Panc1 (cell line): Measurements from ENCODE around the gene SETD2. TPM values are rescaled to one million over a fixed set of nuclear protein-coding genes. Genes with fewer than 3 reads are reported as not detected.

Source experiments
- ATAC-seq: fragments of 200-7000 bp; cut with Tn5 transposase; 2 replicates; pipeline ENCODE4 v1.9.1; 2020; ENCODE audit warnings: mild to moderate bottlenecking, moderate library complexity
- BruUV-seq: library from RNA; stranded (reverse); fragments of 400-500 nt; replicated peaks from 2 replicates; lab custom pipeline; 2021; lab: Mats Ljungman, UMichigan
- CTCF ChIA-PET: fragments of 300-600 bp; sonication (Branson Sonifier 250); formaldehyde crosslinking; loops from one replicate; lab custom pipeline; 2022; ENCODE audit warnings: antibody characterized with exemption; lab: Charles Lee
- POLR2A ChIA-PET: fragments of 300-600 bp; sonication (Branson Sonifier 250); formaldehyde crosslinking; loops from one replicate; lab custom pipeline; 2022; ENCODE audit warnings: antibody characterized with exemption; lab: Charles Lee
- DNase-seq: peaks from one replicate; pipeline ENCODE4 v3.0.0-alpha.2; 2010; ENCODE audit warnings: low read depth, low spot score
- H3K27ac ChIP-seq: 2 replicates; pipeline ENCODE4 v1.5.1; 2011; ENCODE audit warnings: mild to moderate bottlenecking, low read length, inconsistent platforms
- H3K27me3 ChIP-seq: fragments of 200-500 bp; sonication (Bioruptor generic); 2 replicates; pipeline ENCODE4 v1.6.0; 2014; ENCODE audit warnings: low read length, inconsistent platforms; ENCODE audit not compliant: control insufficient read depth, insufficient read depth
- H3K36me3 ChIP-seq: fragments of 200-500 bp; sonication (Bioruptor generic); 2 replicates; pipeline ENCODE4 v1.5.1; 2014; ENCODE audit warnings: inconsistent platforms, mild to moderate bottlenecking, low read length, moderate library complexity; ENCODE audit not compliant: control insufficient read depth, insufficient read depth
- H3K4me1 ChIP-seq: 2 replicates; pipeline ENCODE4 v1.5.1; 2011; ENCODE audit warnings: inconsistent platforms, mild to moderate bottlenecking, low read length, moderate library complexity; ENCODE audit not compliant: control insufficient read depth, insufficient read depth
- H3K4me3 ChIP-seq, 2 experiments: 2 replicates each; pipeline ENCODE4 v1.5.1; 2011 to 2012; ENCODE audit warnings: low read depth in 2 of 2, low read length in 2 of 2, mild to moderate bottlenecking in 2 of 2, inconsistent platforms in 1 of 2, moderate library complexity in 1 of 2
- H3K9me3 ChIP-seq: fragments of 200-500 bp; sonication (Bioruptor generic); 2 replicates; pipeline ENCODE4 v1.5.1; 2014; ENCODE audit warnings: low read depth, mild to moderate bottlenecking, inconsistent platforms, low read length, moderate library complexity; ENCODE audit not compliant: control insufficient read depth, insufficient read depth
- POLR2AphosphoS5 ChIP-seq: IDR thresholded peaks from 2 replicates; pipeline ENCODE4 v1.6.1; 2012; ENCODE audit warnings: mild to moderate bottlenecking, low read depth, low read length, moderate library complexity
- SIN3A ChIP-seq: IDR thresholded peaks from 2 replicates; pipeline ENCODE4 v1.6.1; 2012; ENCODE audit warnings: low read depth, mild to moderate bottlenecking, low read length, moderate library complexity, borderline replicate concordance; ENCODE audit not compliant: insufficient read depth
- TCF7L2 ChIP-seq: IDR thresholded peaks from 2 replicates; pipeline ENCODE4 v1.6.1; 2011; ENCODE audit warnings: mild to moderate bottlenecking, low read depth, low read length, inconsistent platforms
- in situ Hi-C: cut with HindIII; loops from 2 replicates; pipeline ENCODE4 v1.10.0; 2016; ENCODE audit warnings: low sequenced_read_pairs, low pct_unique_long_range_greater_than_20kb
- intact Hi-C: fragments of 100-400 bp; cut with micrococcal nuclease; formaldehyde crosslinking; loops from one replicate; pipeline ENCODE4 v1.10.0; 2022; ENCODE audit not compliant: unreplicated experiment
- total RNA-seq: library from RNA; stranded (reverse); gene quantifications from one replicate; pipeline ENCODE4 v1.2.1, GENCODE V29; 2021; ENCODE audit not compliant: unreplicated experiment
- TF ChIP-seq, protein P1 (sequence below): fragments of 450-650 bp; IDR thresholded peaks from 2 replicates; pipeline ENCODE4 v1.5.1; 2017; ENCODE audit warnings: mild to moderate bottlenecking
- TF ChIP-seq, protein P2 (sequence below), 2 experiments: IDR thresholded peaks; 2 replicates each; pipeline ENCODE4 v1.6.1; 2011 to 2012; ENCODE audit warnings: low read depth in 2 of 2, control low read depth in 1 of 2, low read length in 1 of 2, mild to moderate bottlenecking in 1 of 2, moderate library complexity in 1 of 2; ENCODE audit not compliant: insufficient read depth in 1 of 2

The SETD2 gene
- total RNA-seq, 1 experiment from 2014 or later = 32.6 TPM

DNA sequence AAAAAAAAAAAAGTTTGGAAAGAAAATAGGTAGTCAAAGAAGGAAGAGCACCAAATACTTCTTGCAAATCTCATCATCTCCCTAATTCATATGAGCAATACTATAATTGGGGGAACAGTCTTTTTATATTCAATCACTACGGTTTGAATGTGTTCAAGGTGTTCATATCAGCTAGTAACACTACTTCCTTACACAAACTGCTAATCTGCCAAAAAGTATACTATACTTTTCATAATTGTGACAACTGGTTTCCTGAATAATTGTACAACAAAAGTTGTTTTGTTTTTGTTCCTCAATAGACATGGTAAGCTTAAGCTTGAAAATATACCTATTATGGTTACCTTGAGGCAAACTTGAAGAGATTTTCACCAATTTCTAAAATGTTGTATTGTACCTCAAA, 12.1 kb downstream of the SETD2 start:
- CTCF ChIA-PET = no interaction called here
- H3K4me3 ChIP-seq = no peak overlapping the region
- H3K9me3 ChIP-seq = no peaks in the 10 kb centered on the region
- H3K36me3 ChIP-seq = no peaks in the 10 kb centered on the region
- no peaks in the 10 kb centered on the region; the same call in 1 of the 2 replicates for H3K4me1 ChIP-seq
- intact Hi-C loops (no loop called here), in situ Hi-C loops (no loop called here)
- TF ChIP-seq SIN3A (no peak), TCF7L2 (no peak), POLR2AphosphoS5 (no peak)
- TF ChIP-seq, protein P1, sequence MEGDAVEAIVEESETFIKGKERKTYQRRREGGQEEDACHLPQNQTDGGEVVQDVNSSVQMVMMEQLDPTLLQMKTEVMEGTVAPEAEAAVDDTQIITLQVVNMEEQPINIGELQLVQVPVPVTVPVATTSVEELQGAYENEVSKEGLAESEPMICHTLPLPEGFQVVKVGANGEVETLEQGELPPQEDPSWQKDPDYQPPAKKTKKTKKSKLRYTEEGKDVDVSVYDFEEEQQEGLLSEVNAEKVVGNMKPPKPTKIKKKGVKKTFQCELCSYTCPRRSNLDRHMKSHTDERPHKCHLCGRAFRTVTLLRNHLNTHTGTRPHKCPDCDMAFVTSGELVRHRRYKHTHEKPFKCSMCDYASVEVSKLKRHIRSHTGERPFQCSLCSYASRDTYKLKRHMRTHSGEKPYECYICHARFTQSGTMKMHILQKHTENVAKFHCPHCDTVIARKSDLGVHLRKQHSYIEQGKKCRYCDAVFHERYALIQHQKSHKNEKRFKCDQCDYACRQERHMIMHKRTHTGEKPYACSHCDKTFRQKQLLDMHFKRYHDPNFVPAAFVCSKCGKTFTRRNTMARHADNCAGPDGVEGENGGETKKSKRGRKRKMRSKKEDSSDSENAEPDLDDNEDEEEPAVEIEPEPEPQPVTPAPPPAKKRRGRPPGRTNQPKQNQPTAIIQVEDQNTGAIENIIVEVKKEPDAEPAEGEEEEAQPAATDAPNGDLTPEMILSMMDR = no peak
- TF ChIP-seq, protein P2, sequence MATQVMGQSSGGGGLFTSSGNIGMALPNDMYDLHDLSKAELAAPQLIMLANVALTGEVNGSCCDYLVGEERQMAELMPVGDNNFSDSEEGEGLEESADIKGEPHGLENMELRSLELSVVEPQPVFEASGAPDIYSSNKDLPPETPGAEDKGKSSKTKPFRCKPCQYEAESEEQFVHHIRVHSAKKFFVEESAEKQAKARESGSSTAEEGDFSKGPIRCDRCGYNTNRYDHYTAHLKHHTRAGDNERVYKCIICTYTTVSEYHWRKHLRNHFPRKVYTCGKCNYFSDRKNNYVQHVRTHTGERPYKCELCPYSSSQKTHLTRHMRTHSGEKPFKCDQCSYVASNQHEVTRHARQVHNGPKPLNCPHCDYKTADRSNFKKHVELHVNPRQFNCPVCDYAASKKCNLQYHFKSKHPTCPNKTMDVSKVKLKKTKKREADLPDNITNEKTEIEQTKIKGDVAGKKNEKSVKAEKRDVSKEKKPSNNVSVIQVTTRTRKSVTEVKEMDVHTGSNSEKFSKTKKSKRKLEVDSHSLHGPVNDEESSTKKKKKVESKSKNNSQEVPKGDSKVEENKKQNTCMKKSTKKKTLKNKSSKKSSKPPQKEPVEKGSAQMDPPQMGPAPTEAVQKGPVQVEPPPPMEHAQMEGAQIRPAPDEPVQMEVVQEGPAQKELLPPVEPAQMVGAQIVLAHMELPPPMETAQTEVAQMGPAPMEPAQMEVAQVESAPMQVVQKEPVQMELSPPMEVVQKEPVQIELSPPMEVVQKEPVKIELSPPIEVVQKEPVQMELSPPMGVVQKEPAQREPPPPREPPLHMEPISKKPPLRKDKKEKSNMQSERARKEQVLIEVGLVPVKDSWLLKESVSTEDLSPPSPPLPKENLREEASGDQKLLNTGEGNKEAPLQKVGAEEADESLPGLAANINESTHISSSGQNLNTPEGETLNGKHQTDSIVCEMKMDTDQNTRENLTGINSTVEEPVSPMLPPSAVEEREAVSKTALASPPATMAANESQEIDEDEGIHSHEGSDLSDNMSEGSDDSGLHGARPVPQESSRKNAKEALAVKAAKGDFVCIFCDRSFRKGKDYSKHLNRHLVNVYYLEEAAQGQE (IDR thresholded peaks at IDR 0.05; ENCODE audit: insufficient read depth in 1 of 2, low read depth in 2 of 2, low read length in 1 of 2) = no peak
- ATAC-seq (no peak), DNase-seq (no peak)
- TSS peak; percentile 30 for BruUV-seq
- no peak overlapping the region for H3K27ac ChIP-seq
- POLR2A ChIA-PET = no interaction called here
- H3K27me3 ChIP-seq = no peaks in the 10 kb centered on the region

DNA sequence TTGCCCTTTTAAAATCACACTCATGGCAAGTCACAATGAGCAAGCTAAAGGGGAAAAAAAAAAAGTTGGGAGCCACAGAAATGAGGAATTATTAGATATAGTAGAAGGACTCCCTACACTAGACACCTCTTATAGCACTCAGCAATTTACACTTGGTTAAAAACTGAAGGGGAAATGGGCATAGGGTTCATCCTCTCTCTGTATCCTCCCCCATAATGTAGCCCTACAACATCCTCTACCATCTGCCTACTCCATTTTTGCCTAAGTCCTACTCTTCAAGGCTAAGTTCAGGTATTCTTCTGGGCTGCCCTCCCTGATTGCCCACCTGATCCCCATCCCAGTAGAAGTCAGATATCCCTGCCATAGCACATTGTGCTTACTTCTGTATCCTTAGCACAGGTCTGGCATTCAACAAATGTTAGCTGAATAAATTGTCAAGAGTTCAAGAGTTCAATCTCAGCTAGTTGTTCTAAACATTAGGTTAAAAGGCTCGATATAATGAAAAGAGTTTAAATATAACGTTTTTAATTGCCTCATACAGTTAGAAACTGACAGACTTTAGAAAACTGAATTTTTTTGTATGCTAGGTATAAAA, 14.5 kb downstream of the SETD2 start:
- CTCF ChIA-PET = no interaction called here

More for the DNA sequence above, 14.5 kb downstream of the SETD2 start:
- intact Hi-C loops = no loop called here
- no peak overlapping the region for H3K27ac ChIP-seq
- H3K4me1 ChIP-seq = no peaks in the 10 kb centered on the region; the same call in 1 of the 2 replicates
- no peak for ATAC-seq
- no peak for DNase-seq
- no peaks in the 10 kb centered on the region for H3K27me3 ChIP-seq
- POLR2A ChIA-PET = no interaction called here
- BruUV-seq = no TSS peak
- H3K36me3 ChIP-seq = no peaks in the 10 kb centered on the region
- in situ Hi-C loops = no loop called here
- no peak overlapping the region for H3K4me3 ChIP-seq
- H3K9me3 ChIP-seq = no peaks in the 10 kb centered on the region
- no peak for TF ChIP-seq POLR2AphosphoS5
- TF ChIP-seq, protein P2 (IDR thresholded peaks at IDR 0.05; ENCODE audit: insufficient read depth in 1 of 2, low read depth in 2 of 2, low read length in 1 of 2) = no peak
- no peak for TF ChIP-seq TCF7L2
- no peak for TF ChIP-seq SIN3A
- TF ChIP-seq, protein P1 = no peak
